Gastrocnemius medialis (tissue), 4 donors: ENCODE results near the gene PTBP1.

ENCODE experiments used
- POLR2A ChIP-seq, 2 donors: fragments of 450-650 bp; IDR thresholded peaks; one replicate each; pipeline ENCODE4 v1.6.1; 2017; ENCODE audit warnings: antibody characterized with exemption in 2 of 2, mild to moderate bottlenecking in 2 of 2, moderate library complexity in 2 of 2
- TF ChIP-seq, protein P1 (sequence below), 5 experiments: fragments of 450-650 bp in 3 of 5; fragments of 200-600 bp in 2 of 5; sonication (generic) in 2 of 5; IDR thresholded peaks in 4 of 5; conservative IDR thresholded peaks in 1 of 5; 1 replicate in 4 of 5; 2 replicates in 1 of 5; pipeline ENCODE4 v1.5.1; 2016 to 2019; ENCODE audit warnings: antibody characterized with exemption in 5 of 5, mild to moderate bottlenecking in 3 of 5, moderate library complexity in 3 of 5

DNA sequence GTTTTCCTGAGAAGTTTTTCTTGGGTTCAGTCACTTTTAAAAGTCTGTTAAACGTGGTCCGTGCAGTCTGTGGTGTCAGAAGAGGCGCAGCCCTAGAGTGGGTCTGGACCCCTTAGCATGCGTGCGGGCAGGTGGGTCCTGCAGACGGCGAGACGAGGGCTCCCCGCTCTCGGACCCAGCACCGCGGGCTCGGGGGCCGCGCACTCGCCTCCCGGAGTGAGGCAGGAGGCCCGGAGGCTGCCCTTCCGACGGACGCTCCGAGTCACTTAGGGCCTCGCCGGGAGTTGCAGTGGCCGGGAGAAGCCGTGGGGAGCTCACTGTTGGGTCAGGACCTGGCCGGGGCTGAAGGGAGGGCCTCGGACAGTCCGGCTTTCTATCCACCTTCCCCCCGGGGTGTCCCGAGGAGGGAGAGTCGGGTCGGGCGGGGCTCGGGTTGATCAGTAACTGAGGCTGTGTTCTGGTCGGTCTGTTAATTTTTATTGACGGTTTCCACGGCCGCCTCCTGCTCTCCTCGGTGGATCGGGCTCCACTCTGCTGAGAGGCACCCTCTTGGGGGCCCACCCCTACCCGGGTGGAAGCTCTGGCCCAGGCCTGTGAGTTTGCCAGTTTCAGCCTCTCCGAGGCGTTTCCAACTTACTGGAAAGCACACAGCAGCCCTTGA is 1.3 kb downstream of the PTBP1 start:
- TF ChIP-seq, protein P1, sequence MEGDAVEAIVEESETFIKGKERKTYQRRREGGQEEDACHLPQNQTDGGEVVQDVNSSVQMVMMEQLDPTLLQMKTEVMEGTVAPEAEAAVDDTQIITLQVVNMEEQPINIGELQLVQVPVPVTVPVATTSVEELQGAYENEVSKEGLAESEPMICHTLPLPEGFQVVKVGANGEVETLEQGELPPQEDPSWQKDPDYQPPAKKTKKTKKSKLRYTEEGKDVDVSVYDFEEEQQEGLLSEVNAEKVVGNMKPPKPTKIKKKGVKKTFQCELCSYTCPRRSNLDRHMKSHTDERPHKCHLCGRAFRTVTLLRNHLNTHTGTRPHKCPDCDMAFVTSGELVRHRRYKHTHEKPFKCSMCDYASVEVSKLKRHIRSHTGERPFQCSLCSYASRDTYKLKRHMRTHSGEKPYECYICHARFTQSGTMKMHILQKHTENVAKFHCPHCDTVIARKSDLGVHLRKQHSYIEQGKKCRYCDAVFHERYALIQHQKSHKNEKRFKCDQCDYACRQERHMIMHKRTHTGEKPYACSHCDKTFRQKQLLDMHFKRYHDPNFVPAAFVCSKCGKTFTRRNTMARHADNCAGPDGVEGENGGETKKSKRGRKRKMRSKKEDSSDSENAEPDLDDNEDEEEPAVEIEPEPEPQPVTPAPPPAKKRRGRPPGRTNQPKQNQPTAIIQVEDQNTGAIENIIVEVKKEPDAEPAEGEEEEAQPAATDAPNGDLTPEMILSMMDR (IDR thresholded peaks at IDR 0.05 in 4 of 5, conservative IDR thresholded peaks at IDR 0.05 in 1 of 5), result no peak
- TF ChIP-seq POLR2A (IDR thresholded peaks at IDR 0.05), result no peak
